ENCODE data around the gene ARHGAP15.

GRCh38 chr2:143698352-143698751 lies 569.1 kb downstream of the ARHGAP15 start:
- no peak for TF ChIP-seq BHLHE40 (IDR thresholded peaks at IDR 0.05; ENCODE audit: borderline replicate concordance)
- no peak for TF ChIP-seq FOXK2 (IDR thresholded peaks at IDR 0.05)
- TF ChIP-seq HDGF (IDR thresholded peaks at IDR 0.05; ENCODE audit: borderline replicate concordance): no peak
- TF ChIP-seq FOXM1 (IDR thresholded peaks at IDR 0.05; ENCODE audit: borderline replicate concordance): no peak
- no peak for TF ChIP-seq SP1 (IDR thresholded peaks at IDR 0.05)
- no peak for TF ChIP-seq SUZ12 (IDR thresholded peaks at IDR 0.05)
- TF ChIP-seq ZNF384 (IDR thresholded peaks at IDR 0.05): no peak

Data from HEK293T (cell line).